ENCODE measurements around the gene CEP89. TPM values are rescaled to one million over a fixed set of nuclear protein-coding genes. Genes with fewer than 3 reads are reported as not detected.
"Not testable (repeated sequence)": the region's sequence is repeated elsewhere in the genome, so short reads cannot be mapped to it uniquely, and the experiment has no call there.

Gene CEP89
- total and polyA plus RNA-seq, 2 of the 4 experiments (the other 2 are of a cell fraction): 7.2 to 17.4 TPM

DNA sequence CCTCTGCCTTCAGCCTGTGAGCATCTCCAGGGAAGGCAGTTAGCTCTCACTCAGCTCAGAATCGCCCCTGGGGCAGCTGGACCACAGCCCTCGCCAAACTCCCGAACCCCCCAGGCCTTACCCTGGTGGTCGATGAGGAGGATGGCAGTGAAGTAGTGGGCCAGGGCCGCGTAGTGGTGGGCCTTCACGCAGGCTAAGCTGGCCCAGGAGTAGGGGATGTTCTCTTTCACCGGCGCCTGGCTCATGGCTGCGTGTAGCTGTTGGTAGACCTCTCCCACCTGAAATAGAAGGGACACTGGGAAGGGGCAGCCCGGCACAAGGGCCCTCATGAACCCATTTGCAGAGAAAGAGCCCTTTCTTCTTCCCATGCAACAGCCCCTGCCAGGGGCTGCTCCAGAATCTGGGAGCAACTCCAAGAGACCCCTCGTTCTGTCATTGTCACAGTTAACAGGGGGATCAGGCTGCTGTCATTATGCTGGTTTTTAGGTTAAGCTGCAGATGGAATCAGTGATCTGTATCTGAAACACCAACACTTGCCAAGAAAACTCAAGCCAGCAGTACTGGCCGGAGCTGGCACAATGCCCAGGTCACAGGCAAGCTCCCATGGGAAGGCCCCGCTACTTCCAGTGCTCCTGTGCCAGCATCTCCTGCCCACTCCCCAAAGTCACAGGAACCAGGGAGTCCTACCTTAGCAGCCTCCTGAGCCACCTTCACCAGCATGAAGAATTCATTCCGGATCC lies 30.5 kb upstream of the CEP89 start:
- H2AK9ac ChIP-seq (replicated peaks; ENCODE audit: low read depth, low read length, poor library complexity); H3K23ac ChIP-seq (ENCODE audit: low read depth, low read length); H2BK15ac ChIP-seq (ENCODE audit: low read depth, low read length); H3K14ac ChIP-seq (replicated peaks; ENCODE audit: low read depth, low read length); POLR2A ChIA-PET (ENCODE audit: unreplicated experiment); H3K4me3 ChIP-seq (ENCODE audit: insufficient read depth, low read depth, low read length); H4K91ac ChIP-seq (ENCODE audit: insufficient read depth, low read depth, low read length); H3K79me1 ChIP-seq (ENCODE audit: low read depth in 1 of 2, low read length in 2 of 2); H3K9ac ChIP-seq (ENCODE audit: low read depth, low read length); H3K4me2 ChIP-seq (ENCODE audit: low read depth, low read length); H2BK5ac ChIP-seq (ENCODE audit: low read depth, low read length, poor library complexity, severe bottlenecking); H3K27me3 ChIP-seq (ENCODE audit: control insufficient read depth, insufficient read depth, low read length); BruUV-seq (replicated peaks); H4K8ac ChIP-seq (ENCODE audit: low read depth in 2 of 2, low read length in 2 of 2); DNase-seq; H3K9me1 ChIP-seq (ENCODE audit: insufficient read depth, low read length); H3K9me3 ChIP-seq (ENCODE audit: control insufficient read depth, insufficient read depth, low read length); intact Hi-C loops (cut with micrococcal nuclease); H3K36me3 ChIP-seq (ENCODE audit: control insufficient read depth, insufficient read depth, low read length); H3K18ac ChIP-seq (ENCODE audit: low read depth, low read length); H2AFZ ChIP-seq (replicated peaks; ENCODE audit: low read length, poor library complexity); H3K4ac ChIP-seq (ENCODE audit: low read depth, low read length); H2BK20ac ChIP-seq (ENCODE audit: low read depth, low read length); in situ Hi-C loops (cut with MboI; ENCODE audit: low sequenced_read_pairs); H3K56ac ChIP-seq (ENCODE audit: extremely low read depth, insufficient read depth, low read length); H2BK120ac ChIP-seq (ENCODE audit: low read depth, low read length); H2AK5ac ChIP-seq (ENCODE audit: low read depth, low read length); dilution Hi-C loops (cut with HindIII; ENCODE audit: low sequenced_read_pairs, unreplicated experiment); ATAC-seq (ENCODE audit: low read depth); H3K27ac ChIP-seq (ENCODE audit: insufficient read depth, low read length); H4K5ac ChIP-seq (ENCODE audit: low read depth, low read length); H4K20me1 ChIP-seq (ENCODE audit: insufficient read depth, low read length); H3K4me1 ChIP-seq (ENCODE audit: control insufficient read depth, insufficient read depth, low read length): not testable (repeated sequence)
- WGBS, 2 experiments (ENCODE audit: extremely low coverage in 2 of 2, insufficient read length in 1 of 2): 100% methylated on average over 1 of the region's 15 CpGs; no CpG with 5 or more reads in 1 of the 2 experiments
- CTCF ChIA-PET: interaction anchor here (0.6 kb wide), 1 partner anchor 1315 kb away, joined by 3 read pairs; no protein-coding TSS in a partner anchor

Measured in IMR-90 (cell line).